Suprapubic skin (tissue), 4 donors: ENCODE measurements around the gene STIM1.

Experiments used
- CTCF ChIP-seq, 2 donors: fragments of 200-600 bp in 1 of 2; fragments of 450-650 bp in 1 of 2; sonication (generic) in 1 of 2; IDR thresholded peaks; one replicate each; pipeline ENCODE4 v1.5.1; 2016 to 2019; ENCODE audit warnings: antibody characterized with exemption in 2 of 2, mild to moderate bottlenecking in 1 of 2, moderate library complexity in 1 of 2
- POLR2A ChIP-seq, 2 donors: fragments of 450-650 bp; IDR thresholded peaks; one replicate each; pipeline ENCODE4 v1.6.1; 2017; ENCODE audit warnings: antibody characterized with exemption in 2 of 2, mild to moderate bottlenecking in 2 of 2, moderate library complexity in 2 of 2
- POLR2AphosphoS5 ChIP-seq, 3 donors: sonication (generic); formaldehyde crosslinking; IDR thresholded peaks; one replicate each; pipeline ENCODE4 v1.6.1; 2017; ENCODE audit warnings: antibody characterized with exemption in 3 of 3

GRCh38 chr11:3934658-3935057, 79.2 kb downstream of the STIM1 start:
- TF ChIP-seq CTCF (IDR thresholded peaks at IDR 0.05) (no peak), POLR2AphosphoS5 (IDR thresholded peaks at IDR 0.05) (no peak), POLR2A (IDR thresholded peaks at IDR 0.05) (no peak)
